Stimulated activated naive B cell treated with anti-CD40 and anti-IgM and Interleukin-4, amounts not matched to agents 10 μg/mL and 1 μg/mL and 100 μg/mL, for 72 hours (primary cell): ENCODE measurements around the gene DDX39B.
A peak's percentile ranks its signal among the peaks of the same experiment; 100 is the strongest.
"Not testable (repeated sequence)": the region's sequence is repeated elsewhere in the genome, so short reads cannot be mapped to it uniquely, and the experiment has no call there.

Experiments
- ATAC-seq, 2 donors: fragments of 150-1000 bp; cut with Tn5 transposase; replicated peaks; 2 replicates each; pipeline ENCODE4 v1.10.0; 2021; ENCODE audit warnings: moderate library complexity in 1 of 2
- DNase-seq: peaks from one replicate; pipeline ENCODE4 v3.0.0; 2021
- H3K27ac Mint-ChIP-seq: one replicate; pipeline ENCODE4 v1.8.0; 2022; ENCODE audit warnings: mild to moderate bottlenecking, mixed read lengths
- H3K27me3 Mint-ChIP-seq, 2 donors: one replicate each; pipeline ENCODE4 v1.8.0; 2022; ENCODE audit warnings: mixed read lengths in 2 of 2
- H3K36me3 Mint-ChIP-seq, 2 donors: one replicate each; pipeline ENCODE4 v1.8.0; 2022; ENCODE audit warnings: mixed read lengths in 2 of 2, mild to moderate bottlenecking in 1 of 2
- H3K4me1 Mint-ChIP-seq, 2 donors: one replicate each; pipeline ENCODE4 v1.8.0; 2022; ENCODE audit warnings: mixed read lengths in 2 of 2, mild to moderate bottlenecking in 1 of 2
- H3K4me3 Mint-ChIP-seq, 2 donors: one replicate each; pipeline ENCODE4 v1.8.0; 2022; ENCODE audit warnings: mild to moderate bottlenecking in 2 of 2, mixed read lengths in 2 of 2, moderate library complexity in 1 of 2
- H3K9me3 Mint-ChIP-seq, 2 donors: one replicate each; pipeline ENCODE4 v1.8.0; 2022; ENCODE audit warnings: mixed read lengths in 2 of 2, mild to moderate bottlenecking in 1 of 2

Gene DDX39B

DNA sequence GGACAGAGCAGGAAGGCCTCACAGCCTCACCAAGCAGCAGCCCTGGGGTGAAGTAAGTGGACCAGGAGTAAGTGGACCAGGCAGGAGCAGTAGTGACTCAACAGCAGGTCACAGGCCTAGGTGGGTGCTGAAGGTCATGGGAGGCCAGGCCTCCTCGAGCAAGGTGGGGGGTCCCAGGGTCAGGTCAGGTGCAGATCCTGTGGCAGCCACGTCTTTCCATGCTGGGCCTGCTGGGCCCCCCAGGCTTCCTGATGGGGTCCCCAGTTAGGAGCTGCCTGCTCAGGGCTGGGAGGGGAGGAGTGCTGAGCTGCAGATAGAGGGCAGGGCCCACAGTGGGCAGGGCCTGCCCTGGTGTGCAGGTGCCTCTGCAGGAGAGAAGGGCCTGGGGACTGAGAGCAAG, 32.8 kb downstream of the DDX39B start:
- H3K27me3 Mint-ChIP-seq, H3K9me3 Mint-ChIP-seq, DNase-seq, H3K4me3 Mint-ChIP-seq, ATAC-seq: not testable (repeated sequence)
- peak overlapping the region; percentile 26 for H3K27ac Mint-ChIP-seq
- H3K36me3 Mint-ChIP-seq = peaks cover 33 to 44% of the 10 kb centered on the region in 2 donors
- H3K4me1 Mint-ChIP-seq = peaks cover 4 to 12% of the 10 kb centered on the region in 2 donors

DNA sequence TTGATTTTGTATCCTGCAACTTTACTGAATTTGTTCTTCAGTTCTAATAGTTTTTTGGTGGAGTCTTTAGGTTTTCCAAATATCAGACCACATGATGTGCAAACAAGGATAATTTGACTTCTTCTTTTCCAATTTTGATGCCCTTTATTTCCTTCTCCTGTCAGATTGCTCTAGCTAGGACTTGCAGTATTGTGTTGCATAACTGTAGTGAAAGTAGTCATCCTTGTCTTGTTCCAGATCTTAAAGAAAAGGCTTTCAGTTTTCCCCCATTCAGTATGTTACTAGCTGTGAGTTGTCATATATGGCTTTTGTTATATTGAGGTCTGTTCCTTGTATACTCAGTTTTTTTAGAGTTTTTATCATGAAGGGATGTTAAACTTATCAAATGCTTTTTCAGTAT, 39.2 kb downstream of the DDX39B start:
- Mint-ChIP-seq H3K9me3 (no peaks in the 10 kb centered on the region), H3K4me3 (no peak overlapping the region), H3K27me3 (no peaks in the 10 kb centered on the region), H3K4me1 (peaks cover 29 to 59% of the 10 kb centered on the region in 2 donors), H3K27ac (no peak overlapping the region), H3K36me3 (peaks cover 19 to 40% of the 10 kb centered on the region in 2 donors)
- no peak for ATAC-seq
- no peak for DNase-seq

DNA sequence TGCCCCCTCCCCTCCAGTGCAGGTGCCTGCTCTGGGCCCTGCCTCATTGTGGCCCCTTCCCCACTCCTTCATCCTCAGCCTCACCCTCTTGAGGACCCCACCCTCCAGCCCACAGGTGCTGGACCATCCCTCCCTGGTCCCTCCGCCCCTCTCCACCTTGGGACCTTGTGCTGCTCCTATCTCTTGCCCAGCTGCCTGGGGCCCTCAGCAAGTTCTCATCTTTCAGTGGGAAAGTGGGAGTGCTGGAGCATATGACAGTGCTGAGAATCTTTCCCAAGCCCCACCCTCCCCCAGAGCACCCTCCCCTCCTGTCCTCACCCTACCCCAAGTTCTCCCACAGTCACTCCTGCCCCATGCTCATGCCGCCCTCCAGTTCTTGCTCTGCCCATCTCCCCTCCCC, 42.2 kb downstream of the DDX39B start:
- not testable (repeated sequence) for H3K27ac Mint-ChIP-seq, H3K27me3 Mint-ChIP-seq, H3K9me3 Mint-ChIP-seq, DNase-seq, ATAC-seq
- H3K4me1 Mint-ChIP-seq = peaks cover 43 to 70% of the 10 kb centered on the region in 2 donors
- peak overlapping the region; percentile 87 to 97 for H3K4me3 Mint-ChIP-seq
- H3K36me3 Mint-ChIP-seq = peaks cover 5 to 20% of the 10 kb centered on the region in 2 donors

DNA sequence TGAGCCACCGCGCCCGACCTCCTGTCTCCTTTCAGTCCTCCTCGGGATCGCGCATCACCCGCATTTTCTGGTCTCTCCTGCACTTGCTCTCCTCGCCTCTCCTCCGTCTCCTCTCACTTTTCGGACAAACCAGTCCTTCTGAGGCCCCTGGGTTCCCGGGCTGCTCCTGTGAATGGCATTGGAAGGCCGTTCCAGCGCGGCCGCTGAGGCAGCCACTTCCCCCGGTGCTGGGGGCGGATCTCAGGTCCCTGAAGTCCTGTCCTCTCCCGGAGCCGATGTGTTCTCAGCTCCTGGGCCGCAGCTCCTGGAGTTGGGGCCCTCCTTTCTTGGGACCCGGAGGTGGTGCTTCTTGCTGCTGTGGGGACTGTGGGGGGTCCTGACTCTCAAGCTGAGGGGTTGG, 43.1 kb downstream of the DDX39B start:
- no peaks in the 10 kb centered on the region for H3K27me3 Mint-ChIP-seq
- no peak for ATAC-seq

DNA sequence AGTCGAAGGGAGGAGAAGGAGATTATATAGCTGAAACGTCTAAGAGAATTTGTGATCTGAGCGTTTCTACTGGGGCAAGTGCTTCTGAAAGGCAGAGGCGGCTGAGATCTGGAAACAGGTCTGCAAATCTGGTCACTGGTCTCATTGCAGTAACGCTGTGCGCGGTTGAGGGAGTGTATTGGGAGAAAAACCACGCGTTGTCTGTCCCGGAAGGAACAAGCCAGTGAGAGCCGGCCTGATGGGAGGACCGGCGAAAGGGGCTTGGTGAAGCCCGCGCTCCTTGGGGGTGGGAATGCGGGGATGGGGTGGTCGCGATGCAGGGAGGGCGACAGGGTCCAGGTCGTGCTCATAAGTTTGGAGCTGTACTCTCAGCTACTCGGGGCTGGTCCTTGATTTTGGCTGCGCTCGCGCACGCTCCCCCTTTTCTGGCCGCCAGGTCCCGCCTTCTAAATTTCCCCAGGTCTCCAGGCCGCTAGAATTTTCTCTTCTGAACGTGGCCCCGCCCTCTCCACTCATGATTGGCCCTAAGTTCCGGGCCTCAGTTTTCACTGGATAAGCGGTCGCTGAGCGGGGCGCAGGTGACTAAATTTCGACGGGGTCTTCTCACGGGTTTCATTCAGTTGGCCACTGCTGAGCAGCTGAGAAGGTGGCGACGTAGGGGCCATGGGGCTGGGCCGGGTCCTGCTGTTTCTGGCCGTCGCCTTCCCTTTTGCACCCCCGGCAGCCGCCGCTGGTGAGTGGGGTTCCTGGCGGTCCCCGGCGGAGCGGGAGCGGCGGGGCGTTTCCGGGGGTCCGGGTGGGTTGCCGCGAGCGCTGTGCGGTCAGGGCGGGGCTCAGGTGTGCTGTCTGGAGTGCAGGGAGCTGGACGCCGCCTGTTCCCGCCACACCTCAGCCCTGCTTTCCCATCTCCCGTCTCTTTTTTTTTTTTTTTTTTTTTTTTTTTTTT, 44.0 kb downstream of the DDX39B start, which contains the start of gene MICB:
MICB (plus strand) TSS at position 615 of the 946 bp plus-strand sequence; CDS start at position 664, 49 bp downstream.
- no peaks in the 10 kb centered on the region for H3K9me3 Mint-ChIP-seq
- H3K27me3 Mint-ChIP-seq = no peaks in the 10 kb centered on the region
- peak; percentile 76 for DNase-seq
- H3K36me3 Mint-ChIP-seq = peaks cover 5 to 20% of the 10 kb centered on the region in 2 donors
- H3K27ac Mint-ChIP-seq = peak within 1 kb of the TSS; percentile 95
- peak within 1 kb of the TSS; percentile 87 to 97 for H3K4me3 Mint-ChIP-seq
- ATAC-seq = peak; percentile 73 to 77
- peaks cover 45 to 70% of the 10 kb centered on the region in 2 donors for H3K4me1 Mint-ChIP-seq

More for the DNA sequence above, 43.1 kb downstream of the DDX39B start:
- no peak for DNase-seq
- H3K9me3 Mint-ChIP-seq = no peaks in the 10 kb centered on the region
- H3K4me3 Mint-ChIP-seq = peak overlapping the region; percentile 87 to 97
- H3K4me1 Mint-ChIP-seq = peaks cover 43 to 71% of the 10 kb centered on the region in 2 donors
- H3K36me3 Mint-ChIP-seq = peaks cover 5 to 20% of the 10 kb centered on the region in 2 donors
- peak overlapping the region; percentile 95 for H3K27ac Mint-ChIP-seq

DNA sequence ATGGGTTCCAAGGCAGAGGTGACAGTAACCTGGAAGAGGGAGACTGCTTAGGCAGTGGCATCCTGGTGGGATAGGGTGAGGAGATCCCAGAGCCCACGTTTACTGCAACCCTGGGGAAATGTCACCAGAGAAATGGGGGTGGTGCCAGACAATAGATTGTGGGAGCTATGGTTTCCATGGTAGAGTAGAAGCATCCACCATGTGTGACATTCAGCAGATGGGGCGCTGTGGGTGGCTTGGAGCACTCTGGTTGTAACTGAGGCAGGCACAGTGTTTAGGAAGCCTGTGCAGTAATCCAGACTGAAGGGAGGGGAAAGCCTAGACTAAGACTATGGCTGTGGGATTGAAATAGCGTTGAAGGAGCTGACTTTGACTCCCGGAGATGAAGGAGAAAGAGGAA, 45.0 kb downstream of the DDX39B start:
- Mint-ChIP-seq H3K27ac (peak overlapping the region; percentile 84), H3K36me3 (peaks cover 5 to 16% of the 10 kb centered on the region in 2 donors), H3K4me1 (peaks cover 48 to 61% of the 10 kb centered on the region in 2 donors), H3K4me3 (peak overlapping the region; percentile 87 to 91)
- H3K27me3 Mint-ChIP-seq, H3K9me3 Mint-ChIP-seq, ATAC-seq, DNase-seq: not testable (repeated sequence)

DNA sequence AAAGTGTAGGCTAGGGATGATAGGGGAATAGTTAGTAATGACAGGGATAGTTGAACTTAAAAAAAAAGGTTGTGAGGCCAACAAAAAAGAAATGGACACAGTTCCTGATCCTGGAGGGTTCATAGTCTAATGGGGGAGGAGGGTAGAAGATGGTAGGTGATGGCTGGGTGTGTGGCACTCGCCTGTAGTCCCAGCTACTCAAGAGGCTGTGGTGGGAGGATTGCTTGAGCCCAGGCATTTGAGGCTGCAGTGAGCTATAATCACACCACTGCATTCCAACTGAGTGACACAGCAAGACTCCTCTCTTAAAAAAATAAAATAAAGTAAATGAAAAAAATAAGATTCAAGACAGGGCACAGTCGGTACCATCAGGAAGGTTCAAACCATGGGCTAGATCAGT, 46.2 kb downstream of the DDX39B start:
- no peak for ATAC-seq

DNA sequence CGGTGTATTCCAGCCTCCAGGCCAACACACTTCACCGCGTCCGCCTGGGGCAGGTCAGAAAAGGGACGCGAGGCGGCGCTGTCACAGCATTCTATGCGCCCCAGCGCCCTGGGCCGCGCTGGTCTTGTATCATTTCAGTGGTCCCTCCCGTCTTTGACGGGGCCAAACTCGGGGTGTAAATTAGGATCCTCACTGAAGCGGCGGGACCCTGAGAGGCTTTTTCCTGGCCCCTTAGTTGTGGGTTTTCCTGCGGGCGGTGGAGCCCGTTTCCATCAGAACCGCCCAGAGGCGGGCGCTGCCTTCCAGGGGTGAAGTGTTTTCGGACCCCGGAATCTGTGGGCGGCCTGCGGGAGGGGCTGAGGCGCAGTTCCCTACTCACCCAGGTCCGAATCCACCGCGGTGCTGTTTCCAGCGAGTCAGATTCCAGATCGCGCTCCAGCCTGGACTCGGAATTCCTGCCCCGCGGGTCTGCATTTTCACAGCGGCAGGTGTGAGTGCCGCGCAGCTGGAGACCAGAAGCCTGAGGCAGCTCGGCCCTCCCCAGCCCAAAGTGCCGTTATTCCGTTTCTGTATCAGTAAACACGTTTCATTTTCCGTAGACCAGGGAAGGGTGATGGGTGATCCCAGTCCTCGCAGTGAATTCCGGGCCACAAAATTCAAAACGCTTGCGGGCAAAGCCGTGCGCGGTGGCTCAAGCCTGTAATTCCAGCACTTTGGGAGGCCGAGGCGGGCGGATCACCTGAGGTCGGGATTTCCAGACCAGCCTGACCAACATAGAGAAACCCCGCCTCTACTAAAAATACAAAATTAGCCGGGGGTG, 47.7 kb downstream of the DDX39B start:
- Mint-ChIP-seq H3K27ac (peak overlapping the region; percentile 97), H3K4me1 (peaks cover 35 to 42% of the 10 kb centered on the region in 2 donors), H3K27me3 (no peaks in the 10 kb centered on the region), H3K4me3 (peak overlapping the region; percentile 72 to 82), H3K36me3 (peaks cover 0 to 7% of the 10 kb centered on the region in 2 donors), H3K9me3 (no peaks in the 10 kb centered on the region)
- ATAC-seq (peak; percentile 65 to 70), DNase-seq (peak; percentile 76)

More for the DNA sequence above, 46.2 kb downstream of the DDX39B start:
- H3K4me3 Mint-ChIP-seq = peak overlapping the region; percentile 72 to 82
- H3K36me3 Mint-ChIP-seq = peaks cover 3 to 10% of the 10 kb centered on the region in 2 donors
- no peaks in the 10 kb centered on the region for H3K27me3 Mint-ChIP-seq
- H3K4me1 Mint-ChIP-seq = peaks cover 41 to 55% of the 10 kb centered on the region in 2 donors
- H3K9me3 Mint-ChIP-seq = no peaks in the 10 kb centered on the region
- no peak for DNase-seq
- H3K27ac Mint-ChIP-seq = peak overlapping the region; percentile 97

DNA sequence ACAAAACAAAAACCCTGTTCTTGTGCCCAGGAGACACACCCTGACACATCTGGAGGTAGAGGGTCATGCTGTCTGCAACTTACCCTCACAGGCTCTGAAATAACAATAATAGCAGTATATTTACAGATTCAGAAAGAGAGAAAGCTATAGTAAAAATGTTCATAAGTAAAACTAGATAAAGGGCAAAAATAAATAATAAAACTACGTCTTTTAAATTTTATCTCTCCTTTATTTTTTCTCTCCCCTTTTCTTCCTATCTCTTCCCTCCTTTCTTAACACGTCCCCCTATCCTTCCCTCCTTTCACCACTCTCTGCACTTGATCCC, 48.3 kb downstream of the DDX39B start:
- not testable (repeated sequence) for H3K27me3 Mint-ChIP-seq, DNase-seq, H3K9me3 Mint-ChIP-seq, ATAC-seq, H3K36me3 Mint-ChIP-seq
- H3K27ac Mint-ChIP-seq = peak overlapping the region; percentile 97
- peaks cover 29 to 37% of the 10 kb centered on the region in 2 donors for H3K4me1 Mint-ChIP-seq
- peak overlapping the region; percentile 72 to 82 for H3K4me3 Mint-ChIP-seq

DNA sequence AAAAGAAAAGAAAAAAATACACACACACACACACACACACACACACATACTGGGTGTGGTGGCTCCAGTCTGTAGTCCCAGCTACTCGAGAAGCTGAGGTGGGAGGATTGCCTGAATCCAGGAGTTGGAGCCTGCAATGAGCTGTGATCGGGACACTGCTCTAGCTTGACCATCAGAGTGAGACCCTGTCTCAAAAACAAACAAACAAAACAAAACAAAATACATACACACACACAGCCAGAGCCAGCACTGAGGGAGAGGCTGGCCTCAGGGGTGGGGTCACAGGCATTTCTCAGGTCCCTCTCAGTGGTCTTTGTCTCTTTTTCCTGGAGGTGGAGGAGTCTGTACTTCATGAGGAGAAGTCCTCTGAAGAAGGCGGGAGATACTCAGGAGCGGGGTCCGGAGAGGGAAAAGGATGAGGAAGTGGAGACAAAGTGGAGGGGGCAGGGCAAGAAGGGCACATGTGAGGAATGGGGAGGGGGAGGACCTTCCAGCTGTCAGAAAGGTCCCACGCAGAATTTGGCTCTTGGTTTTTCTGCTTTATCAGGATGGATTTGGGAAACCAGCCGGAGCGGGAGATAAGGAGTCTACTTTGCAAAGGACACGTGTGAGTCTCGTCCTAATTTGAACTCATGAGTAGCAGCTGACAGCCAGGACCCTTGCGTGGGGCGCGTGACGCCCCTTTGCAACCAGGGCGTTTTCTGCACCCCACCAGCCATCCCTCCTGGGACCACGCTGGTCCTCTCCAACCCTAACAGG, 51.5 kb downstream of the DDX39B start:
- Mint-ChIP-seq H3K4me1 (peaks cover 14 to 20% of the 10 kb centered on the region in 2 donors), H3K4me3 (no peak overlapping the region), H3K27ac (no peak overlapping the region), H3K9me3 (no peaks in the 10 kb centered on the region), H3K27me3 (no peaks in the 10 kb centered on the region), H3K36me3 (peaks cover 0 to 3% of the 10 kb centered on the region in 2 donors)
- DNase-seq (no peak), ATAC-seq (no peak)

DNA sequence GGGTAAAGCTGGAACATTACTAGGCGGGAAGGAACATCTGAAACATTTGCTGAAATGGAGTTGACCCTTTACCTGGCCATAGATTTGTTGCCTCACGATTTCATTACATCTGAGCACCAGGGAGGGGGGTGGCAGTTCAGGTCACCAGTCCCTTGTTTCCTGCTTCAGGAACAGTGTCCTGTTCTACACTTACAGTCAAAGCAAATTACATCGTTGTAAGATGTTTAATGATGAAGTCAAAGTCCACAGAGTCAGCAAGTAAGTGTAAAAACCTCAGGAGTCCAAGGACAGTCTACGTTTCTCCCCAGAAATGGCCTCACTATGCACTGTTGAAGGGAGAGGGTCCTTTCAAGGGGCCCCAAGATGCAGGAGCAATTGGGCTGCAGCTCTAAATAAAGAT, 52.7 kb downstream of the DDX39B start:
- H3K36me3 Mint-ChIP-seq = peaks cover 0 to 7% of the 10 kb centered on the region in 2 donors
- H3K4me1 Mint-ChIP-seq = peaks cover 12 to 17% of the 10 kb centered on the region in 2 donors
- H3K27me3 Mint-ChIP-seq = no peaks in the 10 kb centered on the region
- ATAC-seq = no peak
- H3K9me3 Mint-ChIP-seq = no peaks in the 10 kb centered on the region
- DNase-seq = no peak
- no peak overlapping the region for H3K27ac Mint-ChIP-seq
- H3K4me3 Mint-ChIP-seq = no peak overlapping the region

DNA sequence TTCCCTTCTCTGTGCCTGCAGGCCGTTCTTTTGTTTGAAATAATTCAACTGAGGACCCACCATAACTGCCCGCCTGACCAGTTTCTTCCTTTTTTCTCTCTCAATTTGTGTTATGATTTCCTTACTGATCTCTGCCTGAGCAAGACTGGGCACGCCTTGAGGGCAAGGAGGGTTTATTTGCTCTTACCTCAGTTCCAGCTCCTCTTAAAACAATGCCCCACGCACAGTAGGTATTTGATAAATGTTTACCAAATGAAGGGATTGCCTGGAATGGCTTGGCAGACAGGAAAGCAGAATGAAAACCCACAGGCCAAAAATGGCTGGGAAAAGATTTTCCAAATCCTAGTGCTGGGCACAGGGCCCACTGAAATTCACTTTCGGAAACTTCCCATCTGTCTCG, 54.1 kb downstream of the DDX39B start:
- H3K4me3 Mint-ChIP-seq = not testable (repeated sequence)
- peaks cover 10 to 11% of the 10 kb centered on the region in 2 donors for H3K4me1 Mint-ChIP-seq

DNA sequence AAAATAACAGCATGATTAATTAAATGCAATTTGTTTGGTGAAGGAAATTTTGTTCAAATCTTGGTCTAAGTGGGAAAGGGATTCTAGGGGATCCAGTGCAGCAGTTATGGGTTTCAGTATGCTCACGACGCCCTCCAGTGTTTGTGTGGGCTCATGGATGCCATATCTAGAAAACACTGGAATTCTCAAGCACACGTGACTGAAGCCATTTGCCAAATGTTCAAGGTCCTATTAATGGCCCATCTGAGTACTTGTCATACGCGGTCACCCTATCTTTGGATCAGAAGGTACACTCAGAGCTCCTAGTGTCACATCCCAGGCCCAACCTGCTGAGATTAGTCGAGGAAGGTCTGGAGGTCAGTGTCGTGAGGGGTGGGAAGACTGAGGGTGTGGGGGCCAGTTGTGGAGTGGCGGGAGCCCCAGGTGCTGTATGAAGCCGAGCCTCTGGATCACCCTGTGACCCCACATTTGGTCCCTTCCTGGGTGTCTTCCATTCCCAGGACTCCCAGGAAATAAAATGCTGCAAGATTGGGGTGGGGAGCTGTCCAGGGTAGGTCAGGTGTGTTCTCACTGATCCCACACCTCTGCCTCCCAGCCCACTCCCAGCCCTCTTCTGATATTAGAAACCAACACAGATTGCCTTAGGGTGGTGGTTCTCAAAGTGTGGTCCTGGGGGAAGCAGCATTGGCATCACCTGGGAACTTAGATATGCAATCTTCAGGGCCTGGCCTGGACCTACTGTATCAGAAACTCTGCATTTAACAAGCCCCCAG, 55.6 kb downstream of the DDX39B start:
- H3K4me3 Mint-ChIP-seq, H3K9me3 Mint-ChIP-seq, H3K27me3 Mint-ChIP-seq, H3K4me1 Mint-ChIP-seq, H3K27ac Mint-ChIP-seq, DNase-seq, H3K36me3 Mint-ChIP-seq: not testable (repeated sequence)
- ATAC-seq = peak in 1 of 2 donors; percentile 5

More for the DNA sequence above, 54.1 kb downstream of the DDX39B start:
- DNase-seq, ATAC-seq, H3K27me3 Mint-ChIP-seq, H3K9me3 Mint-ChIP-seq, H3K27ac Mint-ChIP-seq, H3K36me3 Mint-ChIP-seq: not testable (repeated sequence)
